K562 (cell line): ENCODE measurements around the gene KIF24. TPM values are rescaled to one million over a fixed set of nuclear protein-coding genes. Genes with fewer than 3 reads are reported as not detected.

Source experiments
- MAX ChIP-seq: sonication (generic); formaldehyde crosslinking; IDR thresholded peaks from 2 replicates; pipeline ENCODE4 v1.9.0; 2022; ENCODE audit warnings: mild to moderate bottlenecking, missing genetic modification reagents
- REST ChIP-seq, 2 experiments: fragments of 450-650 bp; formaldehyde crosslinking in 1 of 2; IDR thresholded peaks; 2 replicates each; pipeline versions ENCODE4 v1.4.0 to v1.6.1; 2014 to 2020; ENCODE audit warnings: mild to moderate bottlenecking in 2 of 2, borderline replicate concordance in 1 of 2, low read depth in 1 of 2
- SUPT5H ChIP-seq: fragments of 450-650 bp; IDR thresholded peaks from 2 replicates; pipeline ENCODE4 v1.6.1; 2016
- polyA plus RNA-seq, 8 experiments: library from polyadenylated mRNA; depleted of rRNA in 4 of 8; stranded (reverse) in 5 of 8; unstranded in 3 of 8; fragments of >200 nt; fragmentation: Nextera tagmentation in 2 of 8; fragmentation: Illumina TruSeq in 1 of 8; extraction: Ambion mirVana in 2 of 8; extraction: Trizol in 1 of 8; gene quantifications; 2 replicates each; pipeline versions ENCODE4 v1.2.1 to v1.2.3, GENCODE V29; 2011 to 2014; ENCODE audit warnings: inconsistent platforms in 1 of 8, missing spikeins in 1 of 8
- total RNA-seq, 7 experiments: library from RNA; depleted of rRNA in 6 of 7; stranded (reverse); fragments of >200 nt in 6 of 7; fragmentation: Illumina TruSeq in 2 of 7; extraction: Trizol in 2 of 7; gene quantifications; 2 replicates each; pipeline versions ENCODE4 v1.2.1 to v1.2.3, GENCODE V29; 2011 to 2021; ENCODE audit warnings: low replicate concordance in 1 of 7
- TF ChIP-seq, protein P1 (sequence below): sonication (generic); formaldehyde crosslinking; IDR thresholded peaks from 2 replicates; pipeline ENCODE4 v1.8.0; 2022; ENCODE audit warnings: mild to moderate bottlenecking, missing genetic modification reagents
- TF ChIP-seq, protein P2 (sequence below), 2 experiments: fragments of 450-650 bp in 1 of 2; sonication (generic) in 1 of 2; formaldehyde crosslinking in 1 of 2; IDR thresholded peaks in 1 of 2; conservative IDR thresholded peaks in 1 of 2; 2 replicates each; pipeline versions ENCODE4 v1.6.1 to v1.8.1; 2016 to 2023; ENCODE audit warnings: mild to moderate bottlenecking in 2 of 2, moderate library complexity in 2 of 2, inconsistent platforms in 1 of 2, missing genetic modification reagents in 1 of 2
- TF ChIP-seq, protein P3 (sequence below): fragments of 450-650 bp; IDR thresholded peaks from 2 replicates; pipeline ENCODE4 v1.6.1; 2016
- TF ChIP-seq, protein P4 (sequence below): fragments of 450-650 bp; conservative IDR thresholded peaks from 2 replicates; pipeline ENCODE4 v1.6.1; 2016; ENCODE audit warnings: missing genetic modification characterization, low read depth, mild to moderate bottlenecking, control low read depth, missing compliant biosample characterization

The KIF24 gene
- total and polyA plus RNA-seq, 9 of the 15 experiments (the other 6 are each of a cell fraction or from before 2014, with no cell fraction given) = 0.63 to 5.8 (median 4.4) TPM

DNA sequence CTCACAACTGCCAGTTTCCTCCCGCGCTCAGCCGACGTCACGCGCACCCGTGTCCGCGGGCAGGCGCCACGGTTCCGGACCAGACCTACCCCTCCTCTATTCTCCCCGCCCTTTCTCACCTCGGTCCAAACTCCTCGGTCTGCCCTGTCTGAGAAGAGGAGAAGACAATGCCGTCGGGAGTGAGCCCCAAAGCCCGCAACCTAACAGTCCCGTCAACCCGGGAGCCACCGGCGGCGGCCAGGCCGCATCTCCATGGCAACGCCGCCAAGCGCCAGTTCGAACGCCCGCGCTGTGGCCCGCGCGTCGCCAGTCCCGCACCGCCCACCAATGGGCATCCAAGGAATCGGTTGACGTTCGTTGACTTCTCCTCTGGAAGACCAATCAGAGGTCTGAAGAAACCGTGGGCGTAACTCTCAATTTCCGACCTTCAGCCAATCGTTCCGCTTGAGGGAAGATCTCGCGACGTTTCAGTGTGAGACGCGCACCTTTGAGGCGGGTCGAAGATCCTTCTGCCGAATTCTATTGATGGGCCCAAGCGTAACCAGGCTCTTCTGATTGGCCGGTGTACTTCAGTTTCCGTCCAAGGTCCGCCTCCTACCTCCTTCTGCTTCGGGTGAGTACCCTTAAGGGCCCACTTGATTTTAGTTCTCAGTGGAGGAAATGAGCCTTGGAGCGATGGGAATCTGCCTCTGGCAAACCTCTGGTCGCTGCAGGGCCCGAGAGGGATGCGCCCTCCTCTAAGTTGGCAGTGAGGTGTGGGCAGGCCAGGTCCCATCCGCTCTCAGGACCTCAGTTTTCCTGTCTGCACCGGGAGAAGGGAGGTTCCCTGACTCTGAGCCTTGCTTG lies at the start of gene KIF24, which contains the start of gene NUDT2 (continued):
- TF ChIP-seq, protein P1, sequence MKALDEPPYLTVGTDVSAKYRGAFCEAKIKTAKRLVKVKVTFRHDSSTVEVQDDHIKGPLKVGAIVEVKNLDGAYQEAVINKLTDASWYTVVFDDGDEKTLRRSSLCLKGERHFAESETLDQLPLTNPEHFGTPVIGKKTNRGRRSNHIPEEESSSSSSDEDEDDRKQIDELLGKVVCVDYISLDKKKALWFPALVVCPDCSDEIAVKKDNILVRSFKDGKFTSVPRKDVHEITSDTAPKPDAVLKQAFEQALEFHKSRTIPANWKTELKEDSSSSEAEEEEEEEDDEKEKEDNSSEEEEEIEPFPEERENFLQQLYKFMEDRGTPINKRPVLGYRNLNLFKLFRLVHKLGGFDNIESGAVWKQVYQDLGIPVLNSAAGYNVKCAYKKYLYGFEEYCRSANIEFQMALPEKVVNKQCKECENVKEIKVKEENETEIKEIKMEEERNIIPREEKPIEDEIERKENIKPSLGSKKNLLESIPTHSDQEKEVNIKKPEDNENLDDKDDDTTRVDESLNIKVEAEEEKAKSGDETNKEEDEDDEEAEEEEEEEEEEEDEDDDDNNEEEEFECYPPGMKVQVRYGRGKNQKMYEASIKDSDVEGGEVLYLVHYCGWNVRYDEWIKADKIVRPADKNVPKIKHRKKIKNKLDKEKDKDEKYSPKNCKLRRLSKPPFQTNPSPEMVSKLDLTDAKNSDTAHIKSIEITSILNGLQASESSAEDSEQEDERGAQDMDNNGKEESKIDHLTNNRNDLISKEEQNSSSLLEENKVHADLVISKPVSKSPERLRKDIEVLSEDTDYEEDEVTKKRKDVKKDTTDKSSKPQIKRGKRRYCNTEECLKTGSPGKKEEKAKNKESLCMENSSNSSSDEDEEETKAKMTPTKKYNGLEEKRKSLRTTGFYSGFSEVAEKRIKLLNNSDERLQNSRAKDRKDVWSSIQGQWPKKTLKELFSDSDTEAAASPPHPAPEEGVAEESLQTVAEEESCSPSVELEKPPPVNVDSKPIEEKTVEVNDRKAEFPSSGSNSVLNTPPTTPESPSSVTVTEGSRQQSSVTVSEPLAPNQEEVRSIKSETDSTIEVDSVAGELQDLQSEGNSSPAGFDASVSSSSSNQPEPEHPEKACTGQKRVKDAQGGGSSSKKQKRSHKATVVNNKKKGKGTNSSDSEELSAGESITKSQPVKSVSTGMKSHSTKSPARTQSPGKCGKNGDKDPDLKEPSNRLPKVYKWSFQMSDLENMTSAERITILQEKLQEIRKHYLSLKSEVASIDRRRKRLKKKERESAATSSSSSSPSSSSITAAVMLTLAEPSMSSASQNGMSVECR (CRISPR knock-in tag) = peak; percentile 80
- TF ChIP-seq SUPT5H = peak; percentile 85
- TF ChIP-seq, protein P2, sequence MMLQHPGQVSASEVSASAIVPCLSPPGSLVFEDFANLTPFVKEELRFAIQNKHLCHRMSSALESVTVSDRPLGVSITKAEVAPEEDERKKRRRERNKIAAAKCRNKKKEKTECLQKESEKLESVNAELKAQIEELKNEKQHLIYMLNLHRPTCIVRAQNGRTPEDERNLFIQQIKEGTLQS (IDR thresholded peaks at IDR 0.05) = no peak
- TF ChIP-seq, protein P2 (CRISPR knock-in tag; conservative IDR thresholded peaks at IDR 0.05) = 0 out of 2 replicates have a peak, but pooled peaks have one; percentile 14
- TF ChIP-seq, protein P3, sequence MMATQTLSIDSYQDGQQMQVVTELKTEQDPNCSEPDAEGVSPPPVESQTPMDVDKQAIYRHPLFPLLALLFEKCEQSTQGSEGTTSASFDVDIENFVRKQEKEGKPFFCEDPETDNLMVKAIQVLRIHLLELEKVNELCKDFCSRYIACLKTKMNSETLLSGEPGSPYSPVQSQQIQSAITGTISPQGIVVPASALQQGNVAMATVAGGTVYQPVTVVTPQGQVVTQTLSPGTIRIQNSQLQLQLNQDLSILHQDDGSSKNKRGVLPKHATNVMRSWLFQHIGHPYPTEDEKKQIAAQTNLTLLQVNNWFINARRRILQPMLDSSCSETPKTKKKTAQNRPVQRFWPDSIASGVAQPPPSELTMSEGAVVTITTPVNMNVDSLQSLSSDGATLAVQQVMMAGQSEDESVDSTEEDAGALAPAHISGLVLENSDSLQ = peak; percentile 94
- TF ChIP-seq REST (IDR thresholded peaks at IDR 0.05; ENCODE audit: borderline replicate concordance) = no peak
- TF ChIP-seq REST (CRISPR knock-in tag; IDR thresholded peaks at IDR 0.05; ENCODE audit: low read depth) = no peak
- TF ChIP-seq MAX = peak; percentile 74
- TF ChIP-seq, protein P4, sequence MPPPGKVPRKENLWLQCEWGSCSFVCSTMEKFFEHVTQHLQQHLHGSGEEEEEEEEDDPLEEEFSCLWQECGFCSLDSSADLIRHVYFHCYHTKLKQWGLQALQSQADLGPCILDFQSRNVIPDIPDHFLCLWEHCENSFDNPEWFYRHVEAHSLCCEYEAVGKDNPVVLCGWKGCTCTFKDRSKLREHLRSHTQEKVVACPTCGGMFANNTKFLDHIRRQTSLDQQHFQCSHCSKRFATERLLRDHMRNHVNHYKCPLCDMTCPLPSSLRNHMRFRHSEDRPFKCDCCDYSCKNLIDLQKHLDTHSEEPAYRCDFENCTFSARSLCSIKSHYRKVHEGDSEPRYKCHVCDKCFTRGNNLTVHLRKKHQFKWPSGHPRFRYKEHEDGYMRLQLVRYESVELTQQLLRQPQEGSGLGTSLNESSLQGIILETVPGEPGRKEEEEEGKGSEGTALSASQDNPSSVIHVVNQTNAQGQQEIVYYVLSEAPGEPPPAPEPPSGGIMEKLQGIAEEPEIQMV (tag) = no peak
